Stomach (tissue), 4 donors: ENCODE data around the gene HAGH.

Experiments used
- POLR2A ChIP-seq, 4 donors: fragments of 450-650 bp; IDR thresholded peaks; one replicate each; pipeline ENCODE4 v1.6.1; 2016; ENCODE audit warnings: antibody characterized with exemption in 4 of 4, control low read depth in 2 of 4, mild to moderate bottlenecking in 1 of 4, moderate library complexity in 1 of 4
- TF ChIP-seq, protein P1 (sequence below), 7 experiments: fragments of 450-650 bp in 4 of 7; fragments of 200-600 bp in 3 of 7; sonication (generic) in 3 of 7; IDR thresholded peaks; one replicate each; pipeline ENCODE4 v1.5.1; 2016 to 2019; ENCODE audit warnings: antibody characterized with exemption in 7 of 7, control low read depth in 2 of 7, mild to moderate bottlenecking in 1 of 7

DNA sequence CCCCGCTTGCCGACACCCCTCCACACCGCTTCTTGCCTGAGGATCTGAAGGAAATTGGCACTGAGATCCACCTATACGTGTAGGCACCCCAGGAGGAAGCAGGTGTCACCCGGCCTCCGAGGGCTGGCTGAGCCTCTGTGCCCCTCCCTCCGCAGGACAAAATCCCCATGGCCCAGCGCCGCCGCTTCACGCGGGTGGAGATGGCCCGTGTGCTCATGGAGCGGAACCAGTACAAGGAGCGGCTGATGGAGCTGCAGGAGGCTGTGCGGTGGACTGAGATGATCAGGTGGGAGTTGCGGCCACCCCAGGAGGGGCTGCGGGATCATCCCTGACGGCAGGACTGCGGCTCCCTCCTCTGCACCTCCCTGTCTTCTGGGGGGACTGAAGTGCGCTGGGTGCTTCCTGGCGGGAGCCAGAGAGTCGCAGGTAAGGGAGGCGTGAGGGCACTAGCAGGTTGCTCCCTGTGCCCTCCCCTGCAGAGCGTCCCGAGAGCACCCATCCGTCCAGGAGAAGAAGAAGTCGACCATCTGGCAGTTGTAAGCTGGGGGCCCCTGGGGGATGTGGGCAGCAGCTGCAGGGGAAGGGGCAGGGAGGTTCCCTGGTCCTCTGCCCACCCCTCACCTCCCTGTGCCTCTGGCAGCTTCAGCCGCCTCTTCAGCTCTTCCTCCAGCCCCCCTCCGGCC, 64.3 kb downstream of the HAGH start:
- TF ChIP-seq, protein P1, sequence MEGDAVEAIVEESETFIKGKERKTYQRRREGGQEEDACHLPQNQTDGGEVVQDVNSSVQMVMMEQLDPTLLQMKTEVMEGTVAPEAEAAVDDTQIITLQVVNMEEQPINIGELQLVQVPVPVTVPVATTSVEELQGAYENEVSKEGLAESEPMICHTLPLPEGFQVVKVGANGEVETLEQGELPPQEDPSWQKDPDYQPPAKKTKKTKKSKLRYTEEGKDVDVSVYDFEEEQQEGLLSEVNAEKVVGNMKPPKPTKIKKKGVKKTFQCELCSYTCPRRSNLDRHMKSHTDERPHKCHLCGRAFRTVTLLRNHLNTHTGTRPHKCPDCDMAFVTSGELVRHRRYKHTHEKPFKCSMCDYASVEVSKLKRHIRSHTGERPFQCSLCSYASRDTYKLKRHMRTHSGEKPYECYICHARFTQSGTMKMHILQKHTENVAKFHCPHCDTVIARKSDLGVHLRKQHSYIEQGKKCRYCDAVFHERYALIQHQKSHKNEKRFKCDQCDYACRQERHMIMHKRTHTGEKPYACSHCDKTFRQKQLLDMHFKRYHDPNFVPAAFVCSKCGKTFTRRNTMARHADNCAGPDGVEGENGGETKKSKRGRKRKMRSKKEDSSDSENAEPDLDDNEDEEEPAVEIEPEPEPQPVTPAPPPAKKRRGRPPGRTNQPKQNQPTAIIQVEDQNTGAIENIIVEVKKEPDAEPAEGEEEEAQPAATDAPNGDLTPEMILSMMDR (IDR thresholded peaks at IDR 0.05) = no peak
- TF ChIP-seq POLR2A (IDR thresholded peaks at IDR 0.05) = no peak
